A673 (cell line): Measurements from ENCODE around the gene NSMCE4A.

Experiments
- CTCF ChIP-seq: fragments of 300-800, 200-600 bp; sonication (generic); conservative IDR thresholded peaks from 2 replicates; pipeline ENCODE4 v1.5.1; 2017; ENCODE audit warnings: low read depth, mild to moderate bottlenecking, antibody characterized with exemption, low read length, moderate library complexity, mixed read lengths
- EZH2 ChIP-seq: fragments of 200-600 bp; sonication (generic); IDR thresholded peaks from 2 replicates; pipeline ENCODE4 v1.6.1; 2017; ENCODE audit warnings: borderline replicate concordance, low read depth, mild to moderate bottlenecking, mixed read lengths, antibody characterized with exemption, low read length; ENCODE audit not compliant: poor library complexity, severe bottlenecking

GRCh38 chr10:121936295-121936694 lies 38.7 kb downstream of the NSMCE4A start:
- no peak for TF ChIP-seq CTCF
- TF ChIP-seq EZH2 = no peak
